HCT116 (cell line): ENCODE data around the gene AMT. TPM values are rescaled to one million over a fixed set of nuclear protein-coding genes. Genes with fewer than 3 reads are reported as not detected.

Experiments used
- ATAC-seq: fragments of 200-7000 bp; cut with Tn5 transposase; 2 replicates; pipeline ENCODE4 v1.9.1; 2020; ENCODE audit warnings: mild to moderate bottlenecking, moderate library complexity
- BruUV-seq: library from RNA; stranded (reverse); fragments of 400-500 nt; replicated peaks from 2 replicates; lab custom pipeline; 2021; lab: Mats Ljungman, UMichigan
- CTCF ChIA-PET: fragments of 300-600 bp; sonication (Branson Sonifier 250); formaldehyde crosslinking; loops from one replicate; lab custom pipeline; 2021; ENCODE audit warnings: antibody characterized with exemption; lab: Charles Lee
- POLR2A ChIA-PET: fragments of 300-600, 350-600 bp; sonication (Branson Sonifier 250); formaldehyde crosslinking; loops from one replicate; lab custom pipeline; 2021; ENCODE audit warnings: antibody characterized with exemption; lab: Charles Lee
- RAD21 ChIA-PET, 2 experiments: fragments of 300-600 bp; sonication (Branson Sonifier 250); formaldehyde crosslinking; loops; one replicate each; lab custom pipeline; 2023; ENCODE audit warnings: low total read pairs in 2 of 2; ENCODE audit not compliant: uncharacterized antibody in 2 of 2, unreplicated experiment in 2 of 2, low non-redundant PET in 1 of 2; lab: Charles Lee
- DNase-seq: peaks from one replicate; pipeline ENCODE4 v3.0.0-alpha.2; 2010; ENCODE audit warnings: low read depth, low spot score
- H2AFZ ChIP-seq: fragments of 200-600 bp; shearing (Covaris generic), sonication (generic); 2 replicates; pipeline ENCODE4 v1.6.1; 2017; ENCODE audit warnings: low read depth, mixed run types, mixed read lengths, antibody characterized with exemption, low read length; ENCODE audit not compliant: poor library complexity, severe bottlenecking
- H3K27ac ChIP-seq: 2 replicates; pipeline ENCODE4 v1.5.1; 2012; ENCODE audit warnings: low read depth, low read length
- H3K27me3 ChIP-seq: fragments of 200-600 bp; sonication (generic); 2 replicates; pipeline ENCODE4 v1.6.1; 2016; ENCODE audit warnings: mixed run types, low read length, mixed read lengths; ENCODE audit not compliant: insufficient read depth
- H3K36me3 ChIP-seq, 2 experiments: fragments of 200-500 bp in 1 of 2; fragments of 200-600 bp in 1 of 2; sonication (Bioruptor generic) in 1 of 2; sonication (generic) in 1 of 2; 2 replicates each; pipeline versions ENCODE4 v1.5.1 to v1.6.1; 2014 to 2016; ENCODE audit warnings: low read length in 2 of 2, inconsistent platforms in 1 of 2, mixed read lengths in 1 of 2, mixed run types in 1 of 2; ENCODE audit not compliant: insufficient read depth in 2 of 2, control insufficient read depth in 1 of 2
- H3K4me1 ChIP-seq, 2 experiments: fragments of 200-600 bp in 1 of 2; sonication (generic) in 1 of 2; 2 replicates each; pipeline versions ENCODE4 v1.5.1 to v1.6.1; 2012 to 2017; ENCODE audit warnings: low read length in 2 of 2, inconsistent platforms in 1 of 2, mild to moderate bottlenecking in 1 of 2, mixed read lengths in 1 of 2, mixed run types in 1 of 2, moderate library complexity in 1 of 2; ENCODE audit not compliant: insufficient read depth in 2 of 2, control insufficient read depth in 1 of 2
- H3K4me2 ChIP-seq: fragments of 200-600 bp; sonication (generic); 2 replicates; pipeline ENCODE4 v1.6.1; 2017; ENCODE audit warnings: mixed run types, low read length, mixed read lengths
- H3K4me3 ChIP-seq, 2 experiments: fragments of 200-600 bp in 1 of 2; sonication (generic) in 1 of 2; replicated peaks in 1 of 2; 2 replicates each; pipeline ENCODE4 v1.5.1; 2011 to 2016; ENCODE audit warnings: low read length in 2 of 2, control low read depth in 1 of 2, low read depth in 1 of 2, mild to moderate bottlenecking in 1 of 2, mixed read lengths in 1 of 2, mixed run types in 1 of 2
- H3K79me2 ChIP-seq: fragments of 200-600 bp; sonication (generic); 2 replicates; pipeline ENCODE4 v1.6.1; 2017; ENCODE audit warnings: mild to moderate bottlenecking, mixed run types, low read length, moderate library complexity, mixed read lengths; ENCODE audit not compliant: insufficient read depth
- H3K9ac ChIP-seq: fragments of 200-600 bp; sonication (generic); 2 replicates; pipeline ENCODE4 v1.6.1; 2016; ENCODE audit warnings: low read length, mixed read lengths
- H3K9me2 ChIP-seq: fragments of 200-600 bp; sonication (generic), shearing (Covaris generic); 2 replicates; pipeline ENCODE4 v1.6.1; 2017; ENCODE audit warnings: mixed run types, mild to moderate bottlenecking, moderate library complexity; ENCODE audit not compliant: insufficient read depth
- H3K9me3 ChIP-seq, 2 experiments: fragments of 200-500 bp in 1 of 2; fragments of 200-600 bp in 1 of 2; sonication (Bioruptor generic) in 1 of 2; sonication (generic) in 1 of 2; 2 replicates each; pipeline ENCODE4 v1.6.1; 2014 to 2017; ENCODE audit warnings: low read length in 2 of 2, mixed read lengths in 2 of 2, inconsistent platforms in 1 of 2, low read depth in 1 of 2, mild to moderate bottlenecking in 1 of 2, mixed run types in 1 of 2, moderate library complexity in 1 of 2; ENCODE audit not compliant: control insufficient read depth in 1 of 2, insufficient read depth in 1 of 2
- H4K20me1 ChIP-seq: fragments of 200-600 bp; sonication (generic), shearing (Covaris generic); 2 replicates; pipeline ENCODE4 v1.6.1; 2017; ENCODE audit warnings: mixed run types, mild to moderate bottlenecking, moderate library complexity; ENCODE audit not compliant: insufficient read depth
- CEBPB ChIP-seq: IDR thresholded peaks from 2 replicates; pipeline ENCODE4 v1.6.1; 2012; ENCODE audit warnings: low read depth
- CTCF ChIP-seq, 3 experiments: fragments of 200-600 bp in 1 of 3; sonication (generic) in 1 of 3; IDR thresholded peaks in 2 of 3; conservative IDR thresholded peaks in 1 of 3; 2 replicates each; pipeline ENCODE4 v1.5.1; 2012 to 2017; ENCODE audit warnings: low read depth in 2 of 3, low read length in 2 of 3, antibody characterized with exemption in 1 of 3, borderline replicate concordance in 1 of 3, control low read depth in 1 of 3, mild to moderate bottlenecking in 1 of 3, mixed read lengths in 1 of 3, mixed run types in 1 of 3, moderate library complexity in 1 of 3; ENCODE audit not compliant: insufficient read depth in 1 of 3
- FOSL1 ChIP-seq: IDR thresholded peaks from 2 replicates; pipeline ENCODE4 v1.6.1; 2012; ENCODE audit warnings: low read depth
- POLR2AphosphoS5 ChIP-seq: IDR thresholded peaks from 2 replicates; pipeline ENCODE4 v1.6.1; 2011; ENCODE audit warnings: mild to moderate bottlenecking, low read depth, low read length, moderate library complexity
- RAD21 ChIP-seq: IDR thresholded peaks from 2 replicates; pipeline ENCODE4 v1.6.1; 2012; ENCODE audit warnings: low read depth, mild to moderate bottlenecking
- REST ChIP-seq: IDR thresholded peaks from 2 replicates; pipeline ENCODE4 v1.6.1; 2012; ENCODE audit warnings: low read depth
- SIN3A ChIP-seq: IDR thresholded peaks from 2 replicates; pipeline ENCODE4 v1.6.1; 2012; ENCODE audit warnings: low read depth
- intact Hi-C: fragments of 100-400 bp; cut with micrococcal nuclease; formaldehyde crosslinking; loops from 2 replicates; pipeline ENCODE4 v1.10.0; 2022
- total RNA-seq: library from RNA; stranded (reverse); gene quantifications from one replicate; pipeline ENCODE4 v1.2.1, GENCODE V29; 2021; ENCODE audit not compliant: unreplicated experiment

The AMT gene
- total RNA-seq, 1 experiment from 2014 or later: 4.8 TPM

GRCh38 chr3:49445391-49445790 is 23.1 kb upstream of the AMT start:
- no peaks in the 10 kb centered on the region for H3K36me3 ChIP-seq
- no peak for DNase-seq
- POLR2A ChIA-PET: no interaction called here
- H3K27ac ChIP-seq: no peak overlapping the region
- CTCF ChIA-PET: interaction anchor here (0.7 to 2.0 kb wide), 2 partner anchors 10 to 414 kb away, joined by 3 to 6 read pairs; no protein-coding TSS in a partner anchor
- no peak overlapping the region for H3K4me2 ChIP-seq
- intact Hi-C loops: loop anchor here (5.0 kb wide), 1 partner anchor 118 kb away; no protein-coding TSS in a partner anchor
- H2AFZ ChIP-seq: no peak overlapping the region
- H4K20me1 ChIP-seq: no peaks in the 10 kb centered on the region
- H3K9me2 ChIP-seq: no peaks in the 10 kb centered on the region
- BruUV-seq: no TSS peak
- RAD21 ChIA-PET: interaction anchor here in 1 of 2 experiments (0.7 kb wide), 1 partner anchor 30 kb away, joined by 4 read pairs; no protein-coding TSS in a partner anchor
- H3K9me3 ChIP-seq: no peaks in the 10 kb centered on the region
- H3K79me2 ChIP-seq: no peaks in the 10 kb centered on the region
- no peak overlapping the region for H3K4me3 ChIP-seq
- H3K27me3 ChIP-seq: no peaks in the 10 kb centered on the region
- peaks cover 7 to 15% of the 10 kb centered on the region in 2 experiments for H3K4me1 ChIP-seq
- no peak for ATAC-seq
- no peak overlapping the region for H3K9ac ChIP-seq
- TF ChIP-seq RAD21 (no peak), SIN3A (no peak), FOSL1 (no peak), POLR2AphosphoS5 (no peak), CTCF (IDR thresholded peaks at IDR 0.05 in 2 of 3, conservative IDR thresholded peaks at IDR 0.05 in 1 of 3; ENCODE audit: borderline replicate concordance in 1 of 3, insufficient read depth in 1 of 3, low read depth in 2 of 3, low read length in 2 of 3) (no peak)

GRCh38 chr3:49434731-49435130 is 12.5 kb upstream of the AMT start:
- H4K20me1 ChIP-seq: no peaks in the 10 kb centered on the region
- H2AFZ ChIP-seq: no peak overlapping the region
- H3K36me3 ChIP-seq: no peaks in the 10 kb centered on the region
- H3K27ac ChIP-seq: no peak overlapping the region
- H3K4me2 ChIP-seq: no peak overlapping the region
- no peaks in the 10 kb centered on the region for H3K9me3 ChIP-seq
- DNase-seq (no peak), ATAC-seq (no peak)
- no peaks in the 10 kb centered on the region for H3K9me2 ChIP-seq
- peaks cover 4% of the 10 kb centered on the region in 2 experiments for H3K4me1 ChIP-seq
- intact Hi-C loops: no loop called here
- ChIA-PET RAD21 (no interaction called here), POLR2A (no interaction called here), CTCF (no interaction called here)
- H3K9ac ChIP-seq: no peak overlapping the region
- H3K79me2 ChIP-seq: no peaks in the 10 kb centered on the region
- TF ChIP-seq SIN3A (no peak), REST (no peak), CEBPB (no peak)
- no TSS peak for BruUV-seq
- no peaks in the 10 kb centered on the region for H3K27me3 ChIP-seq
- no peak overlapping the region for H3K4me3 ChIP-seq
